Measurements from ENCODE around the gene XYLT1. TPM values are rescaled to one million over a fixed set of nuclear protein-coding genes. Genes with fewer than 3 reads are reported as not detected.

XYLT1 gene
- total RNA-seq, 1 donor from 2014 or later = 27.3 TPM

DNA sequence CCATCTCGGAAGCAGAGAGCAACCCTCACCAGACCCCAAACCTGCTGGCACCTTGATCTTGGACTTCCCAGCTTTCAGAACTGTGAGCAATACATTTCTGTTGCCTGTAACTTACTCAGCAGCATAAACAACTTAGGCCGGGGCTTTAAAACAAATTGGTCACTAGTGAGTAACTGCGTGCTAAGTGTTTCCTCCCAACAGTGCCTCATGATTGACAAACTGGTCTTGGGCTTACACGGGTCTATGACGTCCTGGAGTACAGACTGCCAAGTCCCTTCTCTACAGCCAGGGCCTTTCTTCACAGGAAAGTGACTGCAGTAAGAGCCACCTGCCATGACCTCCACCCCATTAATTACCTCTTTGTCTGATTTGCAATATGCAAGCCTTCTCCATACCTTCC lies 136.7 kb downstream of the XYLT1 start:
- Histone ChIP-seq H3K4me3 (no peak overlapping the region), H3K9me3 (no peaks in the 10 kb centered on the region), H3K4me1 (peaks cover 48% of the 10 kb centered on the region), H3K36me3 (no peaks in the 10 kb centered on the region), H3K27ac (peak overlapping the region; percentile 66), H3K27me3 (no peaks in the 10 kb centered on the region)
- intact Hi-C loops (cut with DNase I) = loop anchor here (5.0 kb wide), 1 partner anchor 63 kb away; no protein-coding TSS in a partner anchor
- TF ChIP-seq POLR2A (IDR thresholded peaks at IDR 0.05) = no peak
- TF ChIP-seq POLR2AphosphoS5 (IDR thresholded peaks at IDR 0.05; ENCODE audit: insufficient read depth in 1 of 2, low read depth in 1 of 2) = peak in 1 of 2 donors; percentile 29
- no peak for DNase-seq (ENCODE audit: extremely low spot score in 2 of 2)

DNA sequence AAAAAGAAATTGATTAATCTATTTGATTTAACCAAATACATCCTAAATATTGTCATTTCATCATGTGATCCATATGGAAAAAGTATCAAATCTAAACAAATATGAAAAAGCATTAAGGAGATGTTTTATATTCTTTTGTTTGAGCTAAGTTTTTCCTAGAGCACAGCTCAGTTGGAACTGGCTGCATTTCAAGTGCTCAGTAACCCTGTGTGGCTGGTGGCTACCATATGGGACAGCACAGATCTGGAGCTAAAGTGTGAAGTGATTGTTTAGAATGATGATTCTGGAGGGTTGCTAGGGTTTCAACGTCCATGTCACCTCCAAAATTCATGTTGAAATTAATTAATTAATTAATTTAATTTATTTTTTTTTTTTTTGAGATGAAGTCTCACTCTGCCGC lies 137.5 kb downstream of the XYLT1 start:
- H3K9me3 ChIP-seq = no peaks in the 10 kb centered on the region
- H3K4me3 ChIP-seq = no peak overlapping the region
- peak overlapping the region; percentile 54 for H3K27ac ChIP-seq
- DNase-seq (ENCODE audit: extremely low spot score in 2 of 2) = no peak
- no peaks in the 10 kb centered on the region for H3K27me3 ChIP-seq
- intact Hi-C loops (cut with DNase I) = loop anchor here (5.0 kb wide), 1 partner anchor 64 kb away; no protein-coding TSS in a partner anchor
- no peaks in the 10 kb centered on the region for H3K36me3 ChIP-seq
- no peak for TF ChIP-seq POLR2AphosphoS5 (IDR thresholded peaks at IDR 0.05; ENCODE audit: insufficient read depth in 1 of 2, low read depth in 1 of 2)
- no peak for TF ChIP-seq POLR2A (IDR thresholded peaks at IDR 0.05)
- no peak for TF ChIP-seq CTCF (IDR thresholded peaks at IDR 0.05)
- peaks cover 57% of the 10 kb centered on the region for H3K4me1 ChIP-seq

- H3K4me1 ChIP-seq = peaks cover 64% of the 10 kb centered on the region
- intact Hi-C loops (cut with DNase I) = loop anchor here (5.0 kb wide), 1 partner anchor 65 kb away; no protein-coding TSS in a partner anchor
- no peak overlapping the region for H3K4me3 ChIP-seq
- H3K27ac ChIP-seq = peak overlapping the region; percentile 53
- no peaks in the 10 kb centered on the region for H3K36me3 ChIP-seq
- H3K9me3 ChIP-seq = no peaks in the 10 kb centered on the region
- TF ChIP-seq POLR2AphosphoS5 (IDR thresholded peaks at IDR 0.05; ENCODE audit: insufficient read depth in 1 of 2, low read depth in 1 of 2) = no peak
- no peak for TF ChIP-seq POLR2A (IDR thresholded peaks at IDR 0.05)
- no peak for TF ChIP-seq CTCF (IDR thresholded peaks at IDR 0.05)
- H3K27me3 ChIP-seq = no peaks in the 10 kb centered on the region
- DNase-seq (ENCODE audit: extremely low spot score in 2 of 2) = no peak
Observed at GRCh38 chr16:17331991-17332390, 138.8 kb downstream of the XYLT1 start.

DNA sequence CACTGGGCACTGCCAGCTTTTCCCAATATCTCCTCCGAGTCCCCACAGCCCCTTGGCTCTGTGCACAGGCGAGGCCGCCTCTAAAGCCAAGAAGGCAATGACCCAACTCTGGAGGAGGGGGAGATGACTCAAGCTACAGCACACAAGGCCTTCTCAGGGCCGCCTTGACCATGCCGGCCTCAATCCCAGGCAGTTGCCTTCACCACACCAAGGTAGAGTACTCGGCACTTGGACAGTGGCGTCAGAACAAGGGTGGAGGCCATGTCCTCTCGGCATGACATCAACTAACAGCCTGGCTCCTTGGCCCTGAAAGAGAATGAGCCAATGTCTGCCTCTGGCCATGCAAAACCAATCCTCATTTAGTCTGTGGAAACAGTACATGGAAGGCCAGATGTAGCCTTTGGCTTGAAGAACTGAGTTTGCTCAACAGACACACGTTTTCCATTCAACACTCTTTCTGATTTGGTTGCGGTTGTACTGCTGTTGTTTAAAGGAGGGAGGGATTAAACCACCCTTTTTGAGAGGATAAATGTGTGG lies 139.6 kb downstream of the XYLT1 start:
- Histone ChIP-seq H3K4me3 (no peak overlapping the region), H3K9me3 (no peaks in the 10 kb centered on the region), H3K4me1 (peaks cover 64% of the 10 kb centered on the region), H3K27me3 (no peaks in the 10 kb centered on the region), H3K36me3 (no peaks in the 10 kb centered on the region), H3K27ac (peak overlapping the region; percentile 65)
- intact Hi-C loops (cut with DNase I) = loop anchor here (5.0 kb wide), 1 partner anchor 66 kb away; no protein-coding TSS in a partner anchor
- TF ChIP-seq POLR2A (IDR thresholded peaks at IDR 0.05) (no peak), POLR2AphosphoS5 (IDR thresholded peaks at IDR 0.05; ENCODE audit: insufficient read depth in 1 of 2, low read depth in 1 of 2) (peak in 1 of 2 donors; percentile 68), CTCF (IDR thresholded peaks at IDR 0.05) (no peak)
- peak in 1 of 2 donors; percentile 94 for DNase-seq (ENCODE audit: extremely low spot score in 2 of 2)

DNA sequence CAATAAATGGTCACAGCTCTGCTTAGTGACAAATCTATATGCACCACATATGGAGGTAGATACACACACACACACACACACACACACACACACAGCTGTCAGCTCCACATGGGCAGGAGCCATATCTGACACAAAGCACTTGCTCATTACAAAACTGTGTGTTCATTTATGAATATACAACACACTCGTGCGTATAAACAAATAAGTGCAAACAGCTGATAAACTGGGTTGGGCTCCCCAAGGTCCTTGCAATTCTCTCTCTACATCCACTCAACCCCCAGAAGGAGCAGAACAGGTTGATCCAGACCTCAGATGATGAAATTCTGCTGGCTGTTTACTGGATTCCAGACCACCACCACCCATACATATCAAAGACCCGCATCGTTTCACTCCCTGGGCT lies 140.7 kb downstream of the XYLT1 start:
- no peak for TF ChIP-seq POLR2A (IDR thresholded peaks at IDR 0.05)
- TF ChIP-seq CTCF (IDR thresholded peaks at IDR 0.05) = no peak
- no peak for TF ChIP-seq POLR2AphosphoS5 (IDR thresholded peaks at IDR 0.05; ENCODE audit: insufficient read depth in 1 of 2, low read depth in 1 of 2)
- intact Hi-C loops (cut with DNase I) = loop anchor here (5.0 kb wide), 1 partner anchor 67 kb away; no protein-coding TSS in a partner anchor
- Histone ChIP-seq H3K9me3 (no peaks in the 10 kb centered on the region), H3K4me3 (no peak overlapping the region), H3K27ac (peak overlapping the region; percentile 65), H3K4me1 (peaks cover 64% of the 10 kb centered on the region), H3K36me3 (no peaks in the 10 kb centered on the region), H3K27me3 (no peaks in the 10 kb centered on the region)
- DNase-seq (ENCODE audit: extremely low spot score in 2 of 2) = no peak

Data from vagina (tissue), 2 donors.